ENCODE data around the gene KRT71. TPM values are rescaled to one million over a fixed set of nuclear protein-coding genes. Genes with fewer than 3 reads are reported as not detected.

KRT71 gene
- total RNA-seq, 1 experiment from 2014 or later = not detected

DNA sequence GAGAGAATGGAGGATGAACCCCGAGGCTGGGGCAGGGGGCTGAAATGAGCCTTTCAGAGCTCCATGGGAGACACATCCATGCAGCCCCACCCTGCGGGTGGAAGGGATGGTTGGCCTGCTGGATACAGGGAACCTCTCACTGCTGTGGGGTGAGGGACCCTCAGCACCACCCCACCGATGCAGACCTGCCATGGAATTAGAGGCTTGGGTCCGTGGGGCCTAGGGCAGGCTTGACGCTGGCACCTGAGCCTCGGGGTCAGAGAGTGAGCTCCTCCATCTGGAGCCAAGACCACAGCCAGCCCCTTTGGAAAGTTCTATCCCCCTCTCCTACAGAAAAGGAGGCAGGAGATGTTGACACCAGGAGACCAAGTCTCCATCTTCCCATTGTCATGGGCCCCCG, 28.1 kb upstream of the KRT71 start:
- intact Hi-C loops (cut with micrococcal nuclease; ENCODE audit: unreplicated experiment) = loop anchor here (10.0 kb wide), 2 partner anchors 206 to 436 kb away; no protein-coding TSS in a partner anchor
- Mint-ChIP-seq H3K36me3 (ENCODE audit: insufficient read depth, unreplicated experiment) (no peaks in the 10 kb centered on the region), H3K9me3 (ENCODE audit: low read depth, unreplicated experiment) (no peaks in the 10 kb centered on the region), H3K27ac (ENCODE audit: unreplicated experiment) (no peak overlapping the region), H3K27me3 (ENCODE audit: unreplicated experiment) (peaks cover 46% of the 10 kb centered on the region), H3K4me1 (ENCODE audit: low read depth, unreplicated experiment) (peaks cover 10% of the 10 kb centered on the region), H3K4me3 (ENCODE audit: low read depth, unreplicated experiment) (no peak overlapping the region)
- no peak for DNase-seq
- CTCF ChIA-PET = no interaction called here
- TF ChIP-seq, protein P1, sequence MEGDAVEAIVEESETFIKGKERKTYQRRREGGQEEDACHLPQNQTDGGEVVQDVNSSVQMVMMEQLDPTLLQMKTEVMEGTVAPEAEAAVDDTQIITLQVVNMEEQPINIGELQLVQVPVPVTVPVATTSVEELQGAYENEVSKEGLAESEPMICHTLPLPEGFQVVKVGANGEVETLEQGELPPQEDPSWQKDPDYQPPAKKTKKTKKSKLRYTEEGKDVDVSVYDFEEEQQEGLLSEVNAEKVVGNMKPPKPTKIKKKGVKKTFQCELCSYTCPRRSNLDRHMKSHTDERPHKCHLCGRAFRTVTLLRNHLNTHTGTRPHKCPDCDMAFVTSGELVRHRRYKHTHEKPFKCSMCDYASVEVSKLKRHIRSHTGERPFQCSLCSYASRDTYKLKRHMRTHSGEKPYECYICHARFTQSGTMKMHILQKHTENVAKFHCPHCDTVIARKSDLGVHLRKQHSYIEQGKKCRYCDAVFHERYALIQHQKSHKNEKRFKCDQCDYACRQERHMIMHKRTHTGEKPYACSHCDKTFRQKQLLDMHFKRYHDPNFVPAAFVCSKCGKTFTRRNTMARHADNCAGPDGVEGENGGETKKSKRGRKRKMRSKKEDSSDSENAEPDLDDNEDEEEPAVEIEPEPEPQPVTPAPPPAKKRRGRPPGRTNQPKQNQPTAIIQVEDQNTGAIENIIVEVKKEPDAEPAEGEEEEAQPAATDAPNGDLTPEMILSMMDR (IDR thresholded peaks at IDR 0.05; ENCODE audit: unreplicated experiment) = no peak
- BruUV-seq (replicated peaks) = no TSS peak

DNA sequence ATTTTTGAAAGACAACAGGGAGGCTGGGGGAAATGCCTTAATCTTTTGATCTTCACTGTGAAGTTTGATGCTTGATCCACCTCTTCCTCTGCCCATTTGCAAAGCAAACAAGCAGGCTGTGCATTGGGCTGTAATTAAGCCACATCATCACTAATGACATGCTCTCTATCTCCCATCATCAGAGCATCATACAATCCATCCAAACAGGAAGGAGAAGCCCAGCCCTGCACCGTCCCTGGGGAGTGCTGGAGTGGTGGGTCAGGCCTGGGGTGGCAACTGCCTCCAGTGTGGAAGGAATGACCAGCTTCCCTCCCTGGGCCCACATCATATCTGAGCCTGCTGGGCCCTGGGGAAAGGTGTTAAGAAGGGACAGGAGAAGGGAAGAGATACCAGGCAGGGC, 27.6 kb upstream of the KRT71 start:
- no peak overlapping the region for H3K4me3 Mint-ChIP-seq (ENCODE audit: low read depth, unreplicated experiment)
- no peaks in the 10 kb centered on the region for H3K9me3 Mint-ChIP-seq (ENCODE audit: low read depth, unreplicated experiment)
- H3K27ac Mint-ChIP-seq (ENCODE audit: unreplicated experiment) = no peak overlapping the region
- no TSS peak for BruUV-seq (replicated peaks)
- intact Hi-C loops (cut with micrococcal nuclease; ENCODE audit: unreplicated experiment) = loop anchor here (10.0 kb wide), 2 partner anchors 206 to 436 kb away; no protein-coding TSS in a partner anchor
- TF ChIP-seq, protein P1 (IDR thresholded peaks at IDR 0.05; ENCODE audit: unreplicated experiment) = no peak
- H3K27me3 Mint-ChIP-seq (ENCODE audit: unreplicated experiment) = peaks cover 46% of the 10 kb centered on the region
- peaks cover 10% of the 10 kb centered on the region for H3K4me1 Mint-ChIP-seq (ENCODE audit: low read depth, unreplicated experiment)
- no peak for DNase-seq
- H3K36me3 Mint-ChIP-seq (ENCODE audit: insufficient read depth, unreplicated experiment) = no peaks in the 10 kb centered on the region
- CTCF ChIA-PET = no interaction called here

DNA sequence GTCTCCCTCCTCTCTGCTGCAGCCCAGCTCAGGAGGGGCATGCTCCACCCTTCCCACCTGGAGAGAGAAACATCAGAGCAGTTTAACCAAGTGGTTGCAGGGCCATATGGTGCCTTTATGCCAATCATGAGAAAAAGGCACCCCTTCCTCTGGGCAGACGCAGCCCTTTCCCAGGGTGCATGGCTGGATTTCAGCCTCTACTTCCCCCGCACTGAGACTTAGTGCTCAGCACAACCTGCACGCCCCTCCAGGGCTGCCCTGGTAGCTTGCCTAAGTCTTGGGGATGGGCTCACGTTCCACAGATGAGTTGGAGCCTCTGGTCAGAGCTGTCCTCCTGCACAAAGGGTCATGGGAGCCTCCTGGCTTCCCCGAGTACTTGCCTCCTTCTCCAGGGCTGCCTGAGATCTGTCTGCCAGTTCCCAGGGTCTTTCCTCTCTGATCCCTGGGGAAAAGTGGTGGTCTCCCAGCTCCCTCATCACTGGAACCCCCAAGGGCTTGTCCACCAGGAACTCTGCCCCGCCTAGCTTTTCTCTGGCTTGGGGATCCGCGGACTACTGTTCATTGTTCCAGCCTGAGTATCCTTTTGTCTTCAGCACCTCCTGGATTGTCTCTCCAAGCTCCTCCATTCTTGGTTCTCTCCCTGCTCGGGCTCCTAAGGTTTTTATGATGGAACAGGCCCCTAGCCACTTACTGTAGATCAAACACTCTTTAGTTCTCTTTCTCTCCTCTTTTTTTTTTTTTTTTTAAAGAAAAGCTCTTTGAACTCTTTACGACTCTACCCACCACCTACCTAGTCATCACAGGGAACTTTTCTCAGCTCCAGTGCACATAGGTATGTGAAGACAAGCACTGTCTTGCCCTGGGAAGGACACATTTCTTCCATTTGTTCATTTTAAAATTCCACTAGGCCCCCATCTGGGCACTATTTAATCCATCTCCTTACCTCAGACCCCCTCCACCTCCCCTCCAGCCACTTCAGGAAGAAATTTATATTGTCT, 26.8 kb upstream of the KRT71 start:
- CTCF ChIA-PET = interaction anchor here (0.7 kb wide), 1 partner anchor 35 kb away, joined by 4 read pairs; no protein-coding TSS in a partner anchor
- no peak for DNase-seq
- intact Hi-C loops (cut with micrococcal nuclease; ENCODE audit: unreplicated experiment) = loop anchor here (10.0 kb wide), 2 partner anchors 205 to 435 kb away; no protein-coding TSS in a partner anchor
- Mint-ChIP-seq H3K4me3 (ENCODE audit: low read depth, unreplicated experiment) (no peak overlapping the region), H3K36me3 (ENCODE audit: insufficient read depth, unreplicated experiment) (no peaks in the 10 kb centered on the region), H3K27ac (ENCODE audit: unreplicated experiment) (no peak overlapping the region), H3K4me1 (ENCODE audit: low read depth, unreplicated experiment) (peaks cover 10% of the 10 kb centered on the region), H3K9me3 (ENCODE audit: low read depth, unreplicated experiment) (no peaks in the 10 kb centered on the region), H3K27me3 (ENCODE audit: unreplicated experiment) (peaks cover 41% of the 10 kb centered on the region)
- TF ChIP-seq, protein P1 (IDR thresholded peaks at IDR 0.05; ENCODE audit: unreplicated experiment) = no peak
- BruUV-seq (replicated peaks) = no TSS peak

GRCh38 chr12:52578469-52578868, 25.5 kb upstream of the KRT71 start:
- peaks cover 10% of the 10 kb centered on the region for H3K4me1 Mint-ChIP-seq (ENCODE audit: low read depth, unreplicated experiment)
- no peak overlapping the region for H3K4me3 Mint-ChIP-seq (ENCODE audit: low read depth, unreplicated experiment)
- TF ChIP-seq, protein P1 (IDR thresholded peaks at IDR 0.05; ENCODE audit: unreplicated experiment) = no peak
- peaks cover 37% of the 10 kb centered on the region for H3K27me3 Mint-ChIP-seq (ENCODE audit: unreplicated experiment)
- H3K36me3 Mint-ChIP-seq (ENCODE audit: insufficient read depth, unreplicated experiment) = no peaks in the 10 kb centered on the region
- intact Hi-C loops (cut with micrococcal nuclease; ENCODE audit: unreplicated experiment) = no loop called here
- no peak overlapping the region for H3K27ac Mint-ChIP-seq (ENCODE audit: unreplicated experiment)
- DNase-seq = no peak
- H3K9me3 Mint-ChIP-seq (ENCODE audit: low read depth, unreplicated experiment) = no peaks in the 10 kb centered on the region
- no TSS peak for BruUV-seq (replicated peaks)
- CTCF ChIA-PET = interaction anchor here (0.9 kb wide), 1 partner anchor 462 kb away, joined by 3 read pairs; no protein-coding TSS in a partner anchor
